B cell (primary cell): ENCODE results near the gene MALRD1. TPM values are rescaled to one million over a fixed set of nuclear protein-coding genes. Genes with fewer than 3 reads are reported as not detected.

Source experiments
- ATAC-seq: fragments of 200-7000 bp; cut with Tn5 transposase; one replicate; pipeline ENCODE4 v1.10.0; 2021; ENCODE audit warnings: low read depth, mild to moderate bottlenecking, moderate number of reproducible peaks, moderate library complexity
- CTCF ChIA-PET: fragments of 350-600 bp; sonication (Branson Sonifier 250); formaldehyde crosslinking; loops from one replicate; lab custom pipeline; 2021; ENCODE audit warnings: antibody characterized with exemption, inconsistent platforms; lab: Charles Lee
- POLR2A ChIA-PET: fragments of 350-600 bp; sonication (Branson Sonifier 250); formaldehyde crosslinking; loops from one replicate; lab custom pipeline; 2021; ENCODE audit warnings: antibody characterized with exemption; lab: Charles Lee
- DNase-seq: peaks from one replicate; pipeline ENCODE4 v3.0.0; 2013
- H2AFZ ChIP-seq: 2 replicates; pipeline ENCODE4 v1.6.1; 2012; ENCODE audit warnings: mild to moderate bottlenecking, low read depth, low read length; ENCODE audit not compliant: insufficient read depth, poor library complexity, severe bottlenecking
- H3K27ac ChIP-seq, 2 donors: 1 replicate in 1 of 2; 2 replicates in 1 of 2; pipeline ENCODE4 v1.5.1; 2012 to 2013; ENCODE audit warnings: low read length in 2 of 2, mild to moderate bottlenecking in 2 of 2, moderate library complexity in 1 of 2
- H3K27me3 ChIP-seq, 4 experiments: fragments of 200-600 bp in 1 of 4; sonication (generic) in 1 of 4; replicated peaks in 1 of 4; 1 replicate in 2 of 4; 2 replicates in 2 of 4; pipeline versions ENCODE4 v1.6.1 to v1.7.0; 2013 to 2016; ENCODE audit warnings: low read length in 3 of 4, mild to moderate bottlenecking in 2 of 4, mixed read lengths in 1 of 4, moderate library complexity in 1 of 4; ENCODE audit not compliant: insufficient read depth in 4 of 4, control insufficient read depth in 3 of 4; ENCODE audit errors: control extremely low read depth in 1 of 4
- H3K36me3 ChIP-seq, 2 experiments: replicated peaks in 1 of 2; 1 replicate in 1 of 2; 2 replicates in 1 of 2; pipeline versions ENCODE4 v1.6.1 to v1.7.1; 2013; ENCODE audit warnings: low read length in 1 of 2; ENCODE audit not compliant: insufficient read depth in 2 of 2, control insufficient read depth in 1 of 2; ENCODE audit errors: control extremely low read depth in 1 of 2, extremely low read depth in 1 of 2
- H3K4me1 ChIP-seq, 2 donors: fragments of 200-600 bp in 1 of 2; sonication (generic) in 1 of 2; 1 replicate in 1 of 2; 2 replicates in 1 of 2; pipeline versions ENCODE4 v1.5.1 to v1.6.1; 2013 to 2017; ENCODE audit warnings: low read length in 2 of 2; ENCODE audit not compliant: control insufficient read depth in 2 of 2, insufficient read depth in 2 of 2
- H3K4me2 ChIP-seq: replicated peaks from 2 replicates; pipeline ENCODE3; 2012; ENCODE audit warnings: mild to moderate bottlenecking, low read depth, low read length; ENCODE audit not compliant: poor library complexity, severe bottlenecking
- H3K4me3 ChIP-seq, 5 experiments: fragments of 200-600 bp in 1 of 5; sonication (generic) in 1 of 5; 1 replicate in 3 of 5; 2 replicates in 2 of 5; pipeline versions ENCODE4 v1.5.1 to v1.7.0; 2011 to 2016; ENCODE audit warnings: low read length in 4 of 5, mild to moderate bottlenecking in 4 of 5, low read depth in 2 of 5, control low read depth in 1 of 5, moderate library complexity in 1 of 5; ENCODE audit not compliant: insufficient read depth in 1 of 5; ENCODE audit errors: control extremely low read depth in 1 of 5, extremely low read depth in 1 of 5
- H3K79me2 ChIP-seq: fragments of 200-600 bp; sonication (generic); one replicate; pipeline ENCODE4 v1.6.0; 2016; ENCODE audit warnings: low read length; ENCODE audit not compliant: control insufficient read depth, insufficient read depth
- H3K9ac ChIP-seq: fragments of 200-600 bp; sonication (generic); 2 replicates; pipeline ENCODE4 v1.6.1; 2017; ENCODE audit warnings: mild to moderate bottlenecking, low read length, moderate library complexity
- H3K9me3 ChIP-seq, 3 donors: one replicate each; pipeline versions ENCODE4 v1.6.1 to v1.7.1; 2013; ENCODE audit warnings: low read length in 2 of 3; ENCODE audit not compliant: control insufficient read depth in 2 of 3, insufficient read depth in 1 of 3; ENCODE audit errors: control extremely low read depth in 1 of 3
- H4K20me1 ChIP-seq: 2 replicates; pipeline ENCODE4 v1.6.0; 2012; ENCODE audit warnings: mild to moderate bottlenecking, low read length; ENCODE audit not compliant: insufficient read depth, control insufficient read depth, poor library complexity, severe bottlenecking
- H3K27ac Mint-ChIP-seq: one replicate; pipeline ENCODE4 v1.8.0; 2021; ENCODE audit warnings: mixed read lengths
- H3K27me3 Mint-ChIP-seq: one replicate; pipeline ENCODE4 v1.8.0; 2021; ENCODE audit warnings: mixed read lengths
- H3K4me1 Mint-ChIP-seq: one replicate; pipeline ENCODE4 v1.8.0; 2021; ENCODE audit warnings: mixed read lengths
- H3K4me3 Mint-ChIP-seq: one replicate; pipeline ENCODE4 v1.8.0; 2021; ENCODE audit warnings: mixed read lengths
- H3K9me3 Mint-ChIP-seq: one replicate; pipeline ENCODE4 v1.8.0; 2022; ENCODE audit warnings: mixed read lengths; ENCODE audit not compliant: insufficient read depth
- CTCF ChIP-seq: fragments of 200-600 bp; IDR thresholded peaks from one replicate; pipeline ENCODE4 v1.8.0; 2022; ENCODE audit warnings: antibody characterized with exemption, mild to moderate bottlenecking
- EZH2 ChIP-seq: IDR thresholded peaks from 2 replicates; pipeline ENCODE4 v1.6.1; 2012; ENCODE audit warnings: borderline replicate concordance, low read depth, mild to moderate bottlenecking, moderate library complexity, low read length; ENCODE audit not compliant: insufficient read depth, poor library complexity, severe bottlenecking
- WGBS: methylation state at CpG from one replicate; pipeline ENCODE4 v1.1.5; 2013; ENCODE audit warnings: missing lambda C conversion rate; ENCODE audit not compliant: insufficient coverage; 5-methylcytosine and 5-hydroxymethylcytosine counted together
- intact Hi-C: fragments of 100-400 bp; cut with micrococcal nuclease; formaldehyde crosslinking; loops from one replicate; pipeline ENCODE4 v1.10.0; 2022
- polyA plus RNA-seq: library from polyadenylated mRNA; depleted of rRNA; stranded (reverse); fragments of >200 nt; gene quantifications from 2 replicates; pipeline ENCODE4 v1.2.3, GENCODE V29; 2012
- total RNA-seq, 2 donors: library from RNA; stranded (reverse); fragments of 120-200 nt in 1 of 2; gene quantifications; 1 replicate in 1 of 2; 2 replicates in 1 of 2; pipeline versions ENCODE4 v1.2.3 to v1.2.4, GENCODE V29; 2013 to 2022

Gene MALRD1
- total and polyA plus RNA-seq, 2 donors (not counting 1 experiment from before 2014, with no cell fraction given), result not detected

- H3K4me3 ChIP-seq, result no peak overlapping the region
- no peaks in the 10 kb centered on the region for H3K36me3 ChIP-seq
- Mint-ChIP-seq H3K4me1 (no peaks in the 10 kb centered on the region), H3K27me3 (no peaks in the 10 kb centered on the region), H3K9me3 (peaks cover 12% of the 10 kb centered on the region), H3K4me3 (no peak overlapping the region), H3K27ac (no peak overlapping the region)
- intact Hi-C loops, result no loop called here
- H3K4me1 ChIP-seq, result no peaks in the 10 kb centered on the region
- ATAC-seq, result no peak
- DNase-seq, result no peak
- ChIA-PET CTCF (no interaction called here), POLR2A (no interaction called here)
- 96% methylated on average over 2 of the region's 4 CpGs for WGBS
- H3K9me3 ChIP-seq, result no peaks in the 10 kb centered on the region
- H4K20me1 ChIP-seq, result no peaks in the 10 kb centered on the region
- no peak overlapping the region for H3K27ac ChIP-seq
- TF ChIP-seq CTCF, result no peak
- TF ChIP-seq EZH2, result no peak
- H3K4me2 ChIP-seq, result no peak overlapping the region
- no peaks in the 10 kb centered on the region for H3K79me2 ChIP-seq
- H3K27me3 ChIP-seq, result no peaks in the 10 kb centered on the region
- H2AFZ ChIP-seq, result no peak overlapping the region
- H3K9ac ChIP-seq, result no peak overlapping the region
Measured at GRCh38 chr10:19676063-19676462, 627.5 kb downstream of the MALRD1 start.

- no peak overlapping the region for H3K4me3 Mint-ChIP-seq
- intact Hi-C loops, result no loop called here
- Histone ChIP-seq H3K79me2 (no peaks in the 10 kb centered on the region), H3K36me3 (no peaks in the 10 kb centered on the region), H3K27me3 (no peaks in the 10 kb centered on the region), H3K4me1 (no peaks in the 10 kb centered on the region), H3K27ac (no peak overlapping the region), H3K9me3 (peaks cover 0 to 1% (median 0%) of the 10 kb centered on the region in 3 donors), H3K4me2 (no peak overlapping the region), H3K9ac (no peak overlapping the region), H3K4me3 (no peak overlapping the region), H4K20me1 (no peaks in the 10 kb centered on the region), H2AFZ (no peak overlapping the region)
- ChIA-PET CTCF (no interaction called here), POLR2A (no interaction called here)
- no peak for ATAC-seq
- no peak for DNase-seq
- H3K27ac Mint-ChIP-seq, result no peak overlapping the region
- TF ChIP-seq CTCF (no peak), EZH2 (no peak)
- no peaks in the 10 kb centered on the region for H3K27me3 Mint-ChIP-seq
- H3K4me1 Mint-ChIP-seq, result no peaks in the 10 kb centered on the region
- H3K9me3 Mint-ChIP-seq, result peaks cover 9% of the 10 kb centered on the region
- WGBS, result 85% methylated on average over 2 of the region's 3 CpGs
Measured at GRCh38 chr10:19683356-19683755, 634.8 kb downstream of the MALRD1 start.
